GM23338 (cell line): ENCODE data around the gene EVA1B.

ENCODE experiments used
- CREB1 ChIP-seq: fragments of 250-450 bp; sonication (Bioruptor Pico); IDR thresholded peaks from 2 replicates; pipeline ENCODE4 v1.5.0; 2020; ENCODE audit warnings: low read depth, mild to moderate bottlenecking, moderate library complexity
- CTCF ChIP-seq, 2 experiments: fragments of 200-600 bp in 1 of 2; sonication (generic) in 1 of 2; conservative IDR thresholded peaks; 2 replicates each; pipeline versions ENCODE4 v1.5.1 to v1.6.1; 2016 to 2017; ENCODE audit warnings: antibody characterized with exemption in 2 of 2, low read depth in 2 of 2, mild to moderate bottlenecking in 2 of 2, moderate library complexity in 1 of 2
- ETS1 ChIP-seq: IDR thresholded peaks from 2 replicates; pipeline ENCODE4 v1.6.1; 2016; ENCODE audit warnings: antibody characterized with exemption
- EZH2 ChIP-seq: fragments of 200-600 bp; sonication (generic); IDR thresholded peaks from one replicate; pipeline ENCODE4 v1.8.0; 2017; ENCODE audit warnings: antibody characterized with exemption, mild to moderate bottlenecking, low read depth; ENCODE audit not compliant: unreplicated experiment
- EZH2phosphoT487 ChIP-seq: fragments of 200-600 bp; sonication (generic); IDR thresholded peaks from one replicate; pipeline ENCODE4 v1.8.1; 2018; ENCODE audit warnings: antibody characterized with exemption; ENCODE audit not compliant: unreplicated experiment
- JUNB ChIP-seq: IDR thresholded peaks from one replicate; pipeline ENCODE4 v1.6.1; 2016; ENCODE audit warnings: antibody characterized with exemption; ENCODE audit not compliant: unreplicated experiment
- REST ChIP-seq: IDR thresholded peaks from one replicate; pipeline ENCODE4 v1.6.1; 2018; ENCODE audit warnings: antibody characterized with exemption; ENCODE audit not compliant: unreplicated experiment

GRCh38 chr1:36300526-36300925 lies 22.9 kb downstream of the EVA1B start:
- no peak for TF ChIP-seq CTCF (conservative IDR thresholded peaks at IDR 0.05; ENCODE audit: low read depth in 2 of 2)
- no peak for TF ChIP-seq EZH2phosphoT487
- TF ChIP-seq EZH2, result no peak
- no peak for TF ChIP-seq CREB1
- no peak for TF ChIP-seq REST
- TF ChIP-seq JUNB, result no peak
- no peak for TF ChIP-seq ETS1
